Lower leg skin (tissue), 3 donors: ENCODE data around the gene MUC22.

Experiments
- CTCF ChIP-seq, 3 donors: fragments of 450-650 bp; IDR thresholded peaks; one replicate each; pipeline ENCODE4 v1.5.1; 2016; ENCODE audit warnings: antibody characterized with exemption in 3 of 3, mild to moderate bottlenecking in 3 of 3, moderate library complexity in 2 of 3
- POLR2A ChIP-seq, 2 donors: fragments of 450-650 bp; IDR thresholded peaks; one replicate each; pipeline ENCODE4 v1.6.1; 2016 to 2017; ENCODE audit warnings: antibody characterized with exemption in 2 of 2, mild to moderate bottlenecking in 1 of 2, moderate library complexity in 1 of 2

- TF ChIP-seq CTCF (IDR thresholded peaks at IDR 0.05) (no peak), POLR2A (IDR thresholded peaks at IDR 0.05) (no peak)
Measured at GRCh38 chr6:30960907-30961673, 49.2 kb upstream of the MUC22 start.
